GM12865 (cell line): Measurements from ENCODE around the gene DPYD.

ENCODE experiments used
- DNase-seq: peaks from one replicate; pipeline ENCODE4 v3.0.0; 2010; ENCODE audit warnings: low read depth
- H3K4me3 ChIP-seq: 2 replicates; pipeline ENCODE4 v1.5.1; 2011; ENCODE audit warnings: mild to moderate bottlenecking, low read depth, low read length, control low read depth
- CTCF ChIP-seq: IDR thresholded peaks from 2 replicates; pipeline ENCODE4 v1.5.1; 2011; ENCODE audit warnings: low read length, control low read depth, low read depth, inconsistent platforms; ENCODE audit not compliant: insufficient read depth; ENCODE audit errors: missing control alignments

DPYD gene

GRCh38 chr1:97610102-97610501 is 310.7 kb downstream of the DPYD start:
- no peak for DNase-seq
- no peak overlapping the region for H3K4me3 ChIP-seq
- no peak for TF ChIP-seq CTCF

GRCh38 chr1:97608272-97608671 is 312.6 kb downstream of the DPYD start:
- no peak overlapping the region for H3K4me3 ChIP-seq
- DNase-seq = peak; percentile 2
- TF ChIP-seq CTCF = no peak

- TF ChIP-seq CTCF = no peak
- peak; percentile 7 for DNase-seq
- no peak overlapping the region for H3K4me3 ChIP-seq
Measured at GRCh38 chr1:97603776-97604175, 317.1 kb downstream of the DPYD start.

GRCh38 chr1:97603218-97603617 is 317.6 kb downstream of the DPYD start:
- no peak overlapping the region for H3K4me3 ChIP-seq
- TF ChIP-seq CTCF = no peak
- DNase-seq = no peak

GRCh38 chr1:97599447-97599846 is 321.4 kb downstream of the DPYD start:
- no peak for DNase-seq
- no peak for TF ChIP-seq CTCF
- no peak overlapping the region for H3K4me3 ChIP-seq

- no peak for DNase-seq
- no peak for TF ChIP-seq CTCF
- no peak overlapping the region for H3K4me3 ChIP-seq
Measured at GRCh38 chr1:97593192-97593591, 327.6 kb downstream of the DPYD start.

GRCh38 chr1:97588772-97589171 is 332.1 kb downstream of the DPYD start:
- no peak overlapping the region for H3K4me3 ChIP-seq
- DNase-seq = no peak
- TF ChIP-seq CTCF = no peak
